GM19452 (cell line): ENCODE data around the gene SOD1.
"Not testable (repeated sequence)": the region's sequence is repeated elsewhere in the genome, so short reads cannot be mapped to it uniquely, and the experiment has no call there.

Experiments
- ATAC-seq: cut with Tn5 transposase; IDR thresholded peaks from one replicate; pipeline ENCODE4 v1.9.1; 2021; ENCODE audit not compliant: unreplicated experiment

SOD1 gene

DNA sequence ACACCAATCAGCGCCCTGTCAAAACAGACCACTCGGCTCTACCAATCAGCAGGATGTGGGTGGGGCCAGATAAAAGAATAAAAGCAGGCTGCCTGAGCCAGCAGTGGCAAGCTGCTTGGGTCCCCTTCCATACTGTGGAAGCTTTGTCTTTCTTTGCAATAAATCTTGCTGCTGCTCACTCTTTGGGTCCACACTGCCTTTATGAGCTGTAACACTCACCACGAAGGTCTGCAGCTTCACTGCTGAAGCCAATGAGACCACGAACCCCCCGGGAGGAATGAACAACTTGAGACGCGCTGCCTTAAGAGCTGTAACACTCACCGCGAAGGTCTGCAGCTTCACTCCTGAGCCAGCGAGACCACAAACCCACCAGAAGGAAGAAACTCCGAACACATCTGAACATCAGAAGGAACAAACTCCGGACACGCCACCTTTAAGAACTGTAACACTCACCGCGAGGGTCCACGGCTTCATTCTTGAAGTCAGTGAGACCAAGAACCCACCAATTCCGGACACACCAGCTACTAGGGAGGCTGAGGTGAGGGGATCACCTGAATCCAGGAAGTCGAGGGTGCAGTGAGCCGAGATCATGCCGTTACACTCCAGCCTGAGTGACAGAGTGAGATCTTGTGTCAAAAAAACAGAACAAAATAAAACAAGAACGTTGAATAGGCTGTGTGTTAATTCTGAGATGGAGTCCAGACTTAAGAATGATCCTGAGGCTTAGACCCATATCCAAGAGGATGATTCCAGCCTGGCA is 4.5 kb upstream of the SOD1 start:
- ATAC-seq, result not testable (repeated sequence)

- ATAC-seq, result no peak
These were observed 3.0 kb upstream of the SOD1 start for GRCh38 chr21:31656199-31657095.

DNA sequence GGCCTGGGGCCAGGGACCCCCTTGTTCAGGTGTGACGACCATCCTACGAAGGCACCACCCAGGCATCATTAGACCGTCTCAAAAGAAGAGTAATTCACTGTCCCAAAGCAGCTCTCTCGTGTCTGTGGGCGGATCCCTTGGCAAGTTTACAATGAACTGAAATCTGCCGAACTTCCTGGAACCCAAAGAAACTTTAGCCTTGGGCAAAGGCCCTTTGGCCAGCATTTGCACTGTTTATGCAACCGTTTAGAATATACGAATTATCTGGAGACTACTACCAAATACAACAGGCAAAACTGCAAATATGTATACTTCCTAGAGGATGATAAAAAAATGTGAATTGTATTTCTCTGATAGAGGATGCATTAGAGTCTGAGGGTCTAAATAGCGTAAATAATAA is 1.4 kb upstream of the SOD1 start:
- no peak for ATAC-seq

DNA sequence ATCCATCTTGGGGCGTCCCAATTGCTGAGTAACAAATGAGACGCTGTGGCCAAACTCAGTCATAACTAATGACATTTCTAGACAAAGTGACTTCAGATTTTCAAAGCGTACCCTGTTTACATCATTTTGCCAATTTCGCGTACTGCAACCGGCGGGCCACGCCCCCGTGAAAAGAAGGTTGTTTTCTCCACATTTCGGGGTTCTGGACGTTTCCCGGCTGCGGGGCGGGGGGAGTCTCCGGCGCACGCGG is 282 bp upstream of the SOD1 start:
- ATAC-seq, result peak; percentile 29

- ATAC-seq, result peak; percentile 31
These were observed 719 bp downstream of the SOD1 start for GRCh38 chr21:31660259-31660565.

GRCh38 chr21:31660591-31660990 is 1.1 kb downstream of the SOD1 start:
- ATAC-seq, result no peak

DNA sequence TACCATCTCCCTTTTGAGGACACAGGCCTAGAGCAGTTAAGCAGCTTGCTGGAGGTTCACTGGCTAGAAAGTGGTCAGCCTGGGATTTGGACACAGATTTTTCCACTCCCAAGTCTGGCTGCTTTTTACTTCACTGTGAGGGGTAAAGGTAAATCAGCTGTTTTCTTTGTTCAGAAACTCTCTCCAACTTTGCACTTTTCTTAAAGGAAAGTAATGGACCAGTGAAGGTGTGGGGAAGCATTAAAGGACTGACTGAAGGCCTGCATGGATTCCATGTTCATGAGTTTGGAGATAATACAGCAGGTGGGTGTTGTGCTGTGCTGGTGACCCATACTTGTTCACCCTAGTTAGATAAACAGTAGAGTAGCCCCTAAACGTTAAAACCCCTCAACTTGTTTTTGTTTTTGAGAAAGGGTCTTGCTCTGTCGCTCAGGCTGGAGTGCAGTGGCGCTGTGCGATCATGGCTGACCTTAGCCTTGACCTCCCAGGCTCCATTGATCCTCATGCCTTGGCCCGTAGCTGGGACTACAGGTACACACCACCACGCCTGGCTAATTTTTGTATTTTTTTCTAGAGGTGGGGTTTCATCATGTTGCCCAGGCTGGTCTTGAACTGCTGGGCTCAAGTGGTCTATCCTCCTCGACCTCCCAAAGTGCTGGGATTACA is 4.2 kb downstream of the SOD1 start:
- ATAC-seq, result no peak

DNA sequence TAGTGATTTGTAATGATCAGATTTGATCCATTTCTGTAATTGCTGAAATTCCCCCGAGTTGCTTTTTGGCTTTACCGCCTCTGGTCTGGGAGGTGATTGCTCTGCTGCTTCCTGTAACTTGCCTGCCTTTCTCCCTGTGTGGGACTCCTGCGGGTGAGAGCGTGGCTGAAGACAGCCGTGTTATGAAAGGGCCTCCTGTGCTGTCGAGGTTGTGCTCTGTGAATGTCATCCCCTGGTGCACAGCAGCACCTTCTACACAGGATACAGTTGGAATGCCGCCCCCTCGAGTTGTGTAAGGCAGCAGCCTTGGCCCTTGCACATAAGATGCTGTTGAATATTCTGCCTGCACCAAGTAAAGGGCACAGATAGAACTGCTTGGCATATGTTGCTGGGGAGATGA is 5.9 kb downstream of the SOD1 start:
- no peak for ATAC-seq

DNA sequence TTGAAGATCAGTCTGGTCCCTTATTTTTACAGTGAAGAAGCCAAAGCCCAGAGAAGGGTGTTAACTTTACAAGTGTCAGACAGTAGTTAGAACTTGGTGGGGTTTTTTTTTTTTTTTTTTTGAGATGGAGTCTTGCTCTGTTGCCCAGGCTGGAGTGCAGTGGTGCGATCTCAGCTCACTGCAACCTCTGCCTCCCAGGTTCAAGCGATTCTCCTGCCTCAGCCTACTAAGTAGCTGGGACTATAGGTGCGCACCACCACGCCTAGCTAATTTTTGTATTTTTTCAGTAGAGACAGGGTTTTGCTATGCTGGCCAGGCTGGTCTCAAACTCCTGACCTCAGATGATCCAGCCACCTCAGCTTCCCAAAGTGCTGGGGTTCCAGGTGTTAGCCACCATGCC is 6.4 kb downstream of the SOD1 start:
- not testable (repeated sequence) for ATAC-seq

DNA sequence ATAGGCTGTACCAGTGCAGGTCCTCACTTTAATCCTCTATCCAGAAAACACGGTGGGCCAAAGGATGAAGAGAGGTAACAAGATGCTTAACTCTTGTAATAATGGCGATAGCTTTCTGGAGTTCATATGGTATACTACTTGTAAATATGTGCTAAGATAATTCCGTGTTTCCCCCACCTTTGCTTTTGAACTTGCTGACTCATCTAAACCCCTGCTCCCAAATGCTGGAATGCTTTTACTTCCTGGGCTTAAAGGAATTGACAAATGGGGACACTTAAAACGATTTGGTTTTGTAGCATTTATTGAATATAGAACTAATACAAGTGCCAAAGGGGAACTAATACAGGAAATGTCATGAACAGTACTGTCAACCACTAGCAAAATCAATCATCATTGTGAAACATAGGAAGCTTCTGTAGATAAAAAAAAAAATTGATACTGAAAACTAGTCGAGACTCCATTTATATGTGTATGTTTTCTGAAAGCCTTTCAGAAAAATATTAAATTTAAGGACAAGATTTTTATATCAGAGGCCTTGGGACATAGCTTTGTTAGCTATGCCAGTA is 7.0 kb downstream of the SOD1 start:
- ATAC-seq, result no peak

DNA sequence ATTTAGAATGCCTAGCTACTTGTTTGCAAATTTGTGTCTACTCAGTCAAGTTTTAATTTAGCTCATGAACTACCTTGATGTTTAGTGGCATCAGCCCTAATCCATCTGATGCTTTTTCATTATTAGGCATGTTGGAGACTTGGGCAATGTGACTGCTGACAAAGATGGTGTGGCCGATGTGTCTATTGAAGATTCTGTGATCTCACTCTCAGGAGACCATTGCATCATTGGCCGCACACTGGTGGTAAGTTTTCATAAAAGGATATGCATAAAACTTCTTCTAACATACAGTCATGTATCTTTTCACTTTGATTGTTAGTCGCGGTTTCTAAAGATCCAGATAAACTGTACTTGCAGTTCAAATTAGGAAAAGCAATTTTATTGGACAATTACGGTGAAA is 7.6 kb downstream of the SOD1 start:
- no peak for ATAC-seq

DNA sequence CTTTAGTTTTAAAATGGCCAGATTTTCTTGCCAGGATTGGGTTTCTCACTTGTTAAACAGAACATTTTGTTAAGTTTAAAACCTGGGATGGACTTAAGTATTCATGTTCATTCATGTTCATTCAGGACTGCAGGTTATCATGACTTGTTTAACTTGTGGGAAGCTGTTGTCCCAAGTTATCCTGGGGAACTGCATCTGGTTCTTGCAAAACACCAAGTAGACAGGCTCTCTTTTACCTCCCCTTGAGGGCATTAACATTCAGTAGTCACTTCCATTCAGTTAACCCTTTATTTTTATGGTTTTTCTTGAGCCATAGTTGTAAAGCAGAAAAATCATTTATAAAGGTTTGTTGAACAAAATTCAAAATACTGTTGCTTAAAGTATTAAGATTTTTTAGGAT is 8.1 kb downstream of the SOD1 start:
- ATAC-seq, result no peak

GRCh38 chr21:31668651-31669491 is 9.4 kb downstream of the SOD1 start:
- ATAC-seq, result no peak

- ATAC-seq, result no peak
These were observed 10.6 kb downstream of the SOD1 start for GRCh38 chr21:31670070-31670469.

DNA sequence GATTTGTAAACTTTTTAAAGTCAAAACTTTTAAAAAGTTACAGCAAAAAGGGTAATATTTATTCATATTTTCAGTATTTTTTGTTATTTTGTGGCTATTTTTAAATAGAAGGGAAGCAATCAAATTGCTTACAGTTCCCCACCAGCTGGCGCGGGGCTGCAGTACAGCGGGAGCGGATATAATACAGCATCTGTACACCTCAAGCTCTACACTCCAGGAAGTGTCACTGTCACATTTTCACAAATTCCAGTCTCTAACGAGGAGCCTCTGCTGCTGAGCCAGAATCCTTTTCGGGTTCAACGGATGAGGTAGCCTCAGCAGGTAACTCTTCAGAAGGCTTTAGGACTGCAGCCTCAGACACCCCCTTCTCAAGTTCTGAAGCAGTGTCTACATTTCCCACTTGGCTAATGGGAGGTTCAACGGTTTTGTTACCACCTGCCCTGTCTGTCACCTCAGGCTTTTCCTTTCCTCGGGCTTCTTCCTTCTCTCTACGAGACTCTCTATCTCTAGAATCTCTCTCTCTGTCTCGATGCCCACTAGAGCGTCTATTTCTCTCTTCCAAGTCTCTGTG is 11.7 kb downstream of the SOD1 start:
- no peak for ATAC-seq

GRCh38 chr21:31671931-31672330 is 12.4 kb downstream of the SOD1 start:
- no peak for ATAC-seq

GRCh38 chr21:31673321-31673912 is 13.9 kb downstream of the SOD1 start:
- ATAC-seq, result no peak

- no peak for ATAC-seq
These were observed 15.8 kb downstream of the SOD1 start for GRCh38 chr21:31675318-31675717.

- ATAC-seq, result no peak
These were observed 16.5 kb downstream of the SOD1 start for GRCh38 chr21:31675960-31676359.

DNA sequence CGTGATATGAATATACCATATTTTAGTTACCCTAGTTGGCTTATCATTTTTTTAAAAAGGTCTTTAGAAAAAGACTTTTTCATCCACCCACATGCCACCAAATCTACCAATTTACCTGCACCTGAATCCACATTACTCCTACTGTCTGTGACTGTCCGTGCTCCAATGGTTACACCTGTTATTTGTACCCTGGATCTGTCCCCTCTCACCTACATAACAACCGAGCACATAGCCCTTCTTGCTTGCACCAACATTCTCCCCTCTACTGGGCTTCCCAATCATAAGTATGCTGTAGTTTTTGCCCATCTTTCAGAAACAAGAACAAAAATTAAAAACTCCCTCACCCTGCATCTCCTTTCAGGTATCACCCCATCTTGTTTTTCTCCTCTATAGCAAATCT is 17.6 kb downstream of the SOD1 start:
- ATAC-seq, result no peak
